Body of pancreas (tissue), 4 donors: Measurements from ENCODE around the gene USP49. TPM values are rescaled to one million over a fixed set of nuclear protein-coding genes. Genes with fewer than 3 reads are reported as not detected.

Source experiments
- ATAC-seq: fragments of 150-250 bp; one replicate; pipeline ENCODE4 v1.9.1; 2016
- DNase-seq, 4 donors: peaks; one replicate each; pipeline ENCODE4 v3.0.0-alpha.2; 2019
- H3K27ac ChIP-seq, 4 donors: fragments of 200-600 bp; sonication (generic); 1 replicate in 3 of 4; 2 replicates in 1 of 4; pipeline versions ENCODE4 v1.5.1 to v1.6.1; 2016 to 2019; ENCODE audit warnings: mild to moderate bottlenecking in 1 of 4, mixed read lengths in 1 of 4, moderate library complexity in 1 of 4
- H3K27me3 ChIP-seq, 2 donors: fragments of 200-600 bp; sonication (generic); one replicate each; pipeline ENCODE4 v1.6.0; 2016; ENCODE audit warnings: mild to moderate bottlenecking in 1 of 2
- H3K36me3 ChIP-seq, 2 donors: fragments of 200-600 bp; sonication (generic); replicated peaks in 1 of 2; 2 replicates each; pipeline ENCODE4 v1.5.1; 2016; ENCODE audit warnings: low read depth in 2 of 2; ENCODE audit not compliant: insufficient read depth in 1 of 2
- H3K4me1 ChIP-seq: fragments of 200-600 bp; sonication (generic); one replicate; pipeline ENCODE4 v1.6.0; 2016
- H3K4me3 ChIP-seq, 2 donors: fragments of 200-600 bp; sonication (generic); 1 replicate in 1 of 2; 2 replicates in 1 of 2; pipeline ENCODE4 v1.5.1; 2016 to 2019
- H3K9me3 ChIP-seq, 3 donors: fragments of 200-600 bp; sonication (generic); 1 replicate in 2 of 3; 2 replicates in 1 of 3; pipeline ENCODE4 v1.5.1; 2016
- CTCF ChIP-seq, 7 experiments: fragments of 450-650 bp in 4 of 7; fragments of 200-600 bp in 3 of 7; sonication (generic) in 3 of 7; IDR thresholded peaks; one replicate each; pipeline ENCODE4 v1.5.1; 2016 to 2019; ENCODE audit warnings: antibody characterized with exemption in 7 of 7
- POLR2A ChIP-seq, 3 donors: fragments of 450-650 bp; IDR thresholded peaks; one replicate each; pipeline ENCODE4 v1.6.1; 2016; ENCODE audit warnings: antibody characterized with exemption in 3 of 3, mild to moderate bottlenecking in 2 of 3
- WGBS, 2 donors: methylation state at CpG; one replicate each; pipeline ENCODE4 v1.1.5; 2017; 5-methylcytosine and 5-hydroxymethylcytosine counted together
- intact Hi-C: fragments of 100-400 bp; cut with DNase I; formaldehyde crosslinking; loops from one replicate; pipeline ENCODE4 v1.15.1; 2023
- total RNA-seq, 2 donors: library from RNA; depleted of rRNA; stranded (reverse); fragments of >200 nt; gene quantifications; one replicate each; pipeline ENCODE4 v1.1.0, GENCODE V29; 2016

The USP49 gene
- total RNA-seq, 2 donors from 2014 or later = 3.3 to 5.2 TPM

GRCh38 chr6:41874741-41875140 is 20.4 kb downstream of the USP49 start:
- H3K4me1 ChIP-seq = no peaks in the 10 kb centered on the region
- ATAC-seq = no peak
- intact Hi-C loops = no loop called here
- H3K4me3 ChIP-seq = no peak overlapping the region
- TF ChIP-seq POLR2A (IDR thresholded peaks at IDR 0.05) (no peak), CTCF (IDR thresholded peaks at IDR 0.05) (no peak)
- H3K27ac ChIP-seq = no peak overlapping the region
- H3K9me3 ChIP-seq = no peaks in the 10 kb centered on the region
- 67 to 100% methylated on average over 1 of the region's 1 CpG for WGBS, 2 donors
- no peak for DNase-seq
- H3K27me3 ChIP-seq = no peaks in the 10 kb centered on the region
- no peaks in the 10 kb centered on the region for H3K36me3 ChIP-seq

- Histone ChIP-seq H3K27ac (no peak overlapping the region), H3K36me3 (no peaks in the 10 kb centered on the region), H3K4me3 (no peak overlapping the region), H3K9me3 (no peaks in the 10 kb centered on the region), H3K27me3 (no peaks in the 10 kb centered on the region), H3K4me1 (no peaks in the 10 kb centered on the region)
- intact Hi-C loops = no loop called here
- ATAC-seq (no peak), DNase-seq (no peak)
- 72 to 95% methylated on average over 13 of the region's 13 CpGs for WGBS, 2 donors
- TF ChIP-seq CTCF (IDR thresholded peaks at IDR 0.05) (no peak), POLR2A (IDR thresholded peaks at IDR 0.05) (no peak)
These were observed 23.0 kb downstream of the USP49 start for GRCh38 chr6:41872147-41872546.

- TF ChIP-seq CTCF (IDR thresholded peaks at IDR 0.05) = no peak
- no peak for TF ChIP-seq POLR2A (IDR thresholded peaks at IDR 0.05)
- ATAC-seq (no peak), DNase-seq (no peak)
- intact Hi-C loops = no loop called here
- Histone ChIP-seq H3K9me3 (no peaks in the 10 kb centered on the region), H3K4me1 (no peaks in the 10 kb centered on the region), H3K4me3 (no peak overlapping the region), H3K36me3 (no peaks in the 10 kb centered on the region), H3K27me3 (no peaks in the 10 kb centered on the region), H3K27ac (no peak overlapping the region)
- WGBS, 2 donors = 82 to 87% methylated on average over 2 of the region's 2 CpGs
These were observed 23.5 kb downstream of the USP49 start for GRCh38 chr6:41871691-41872090.

DNA sequence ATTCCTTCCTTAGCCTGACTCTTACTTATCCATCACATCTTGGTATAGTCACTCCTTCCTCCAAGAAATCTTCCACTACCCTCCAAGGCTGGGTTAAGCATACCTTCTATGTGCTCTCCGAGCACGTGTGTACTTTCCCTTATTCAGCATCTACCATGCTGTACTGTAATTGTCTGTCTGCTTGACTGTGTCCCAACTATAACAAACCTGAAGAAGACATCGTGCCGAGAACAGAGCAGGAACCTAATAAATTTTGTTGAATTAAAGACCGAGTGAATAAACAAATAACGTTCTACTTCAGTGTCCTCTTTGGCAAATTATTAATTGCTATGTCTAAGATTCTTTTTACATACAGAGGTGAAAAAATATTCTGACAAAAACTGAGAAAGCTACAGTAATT is 35.8 kb downstream of the USP49 start:
- DNase-seq = no peak
- no peaks in the 10 kb centered on the region for H3K27me3 ChIP-seq
- intact Hi-C loops = no loop called here
- no peak overlapping the region for H3K4me3 ChIP-seq
- no peaks in the 10 kb centered on the region for H3K4me1 ChIP-seq
- no peak overlapping the region for H3K27ac ChIP-seq
- no peaks in the 10 kb centered on the region for H3K36me3 ChIP-seq
- no peak for TF ChIP-seq POLR2A (IDR thresholded peaks at IDR 0.05)
- TF ChIP-seq CTCF (IDR thresholded peaks at IDR 0.05) = no peak
- no peaks in the 10 kb centered on the region for H3K9me3 ChIP-seq
- 93 to 94% methylated on average over 6 of the region's 6 CpGs for WGBS, 2 donors
- ATAC-seq = no peak

GRCh38 chr6:41858703-41859102 is 36.5 kb downstream of the USP49 start:
- no peaks in the 10 kb centered on the region for H3K27me3 ChIP-seq
- H3K27ac ChIP-seq = no peak overlapping the region
- no peak for ATAC-seq
- intact Hi-C loops = no loop called here
- H3K9me3 ChIP-seq = no peaks in the 10 kb centered on the region
- no peak overlapping the region for H3K4me3 ChIP-seq
- H3K4me1 ChIP-seq = no peaks in the 10 kb centered on the region
- no peak for DNase-seq
- no peak for TF ChIP-seq CTCF (IDR thresholded peaks at IDR 0.05)
- TF ChIP-seq POLR2A (IDR thresholded peaks at IDR 0.05) = no peak
- no peaks in the 10 kb centered on the region for H3K36me3 ChIP-seq
- WGBS, 2 donors = 73 to 76% methylated on average over 2 of the region's 2 CpGs
